22Rv1 (cell line): ENCODE measurements around the gene TNFAIP3.

Experiments used
- H3K27ac ChIP-seq: fragments of 450-650 bp; 2 replicates; pipeline ENCODE4 v1.5.1; 2017
- CTCF ChIP-seq: fragments of 450-650 bp; IDR thresholded peaks from 2 replicates; pipeline ENCODE4 v1.5.1; 2017; ENCODE audit warnings: mild to moderate bottlenecking
- ZFX ChIP-seq: fragments of 450-650 bp; IDR thresholded peaks from 2 replicates; pipeline ENCODE4 v1.6.1; 2017; ENCODE audit warnings: antibody characterized with exemption, borderline replicate concordance

TNFAIP3 gene

GRCh38 chr6:137876547-137876946 is 9.5 kb downstream of the TNFAIP3 start:
- TF ChIP-seq CTCF (no peak), ZFX (no peak)
- H3K27ac ChIP-seq: no peak overlapping the region

DNA sequence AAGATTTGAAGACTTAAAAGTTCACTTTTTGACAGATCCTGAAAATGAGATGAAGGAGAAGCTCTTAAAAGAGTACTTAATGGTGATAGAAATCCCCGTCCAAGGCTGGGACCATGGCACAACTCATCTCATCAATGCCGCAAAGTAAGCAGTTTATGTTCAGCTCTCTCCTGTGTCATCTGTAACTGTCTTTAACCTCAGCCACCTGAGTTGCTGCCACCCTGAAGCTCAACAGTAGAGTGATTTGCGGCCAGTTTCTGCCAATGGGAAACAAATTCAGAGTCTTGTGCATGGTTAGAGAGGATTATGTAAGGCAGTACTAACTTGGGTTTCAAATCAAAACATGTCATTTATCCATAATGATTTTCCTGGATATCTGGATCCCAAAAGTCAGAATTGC is 10.1 kb downstream of the TNFAIP3 start:
- TF ChIP-seq ZFX (no peak), CTCF (no peak)
- no peak overlapping the region for H3K27ac ChIP-seq

DNA sequence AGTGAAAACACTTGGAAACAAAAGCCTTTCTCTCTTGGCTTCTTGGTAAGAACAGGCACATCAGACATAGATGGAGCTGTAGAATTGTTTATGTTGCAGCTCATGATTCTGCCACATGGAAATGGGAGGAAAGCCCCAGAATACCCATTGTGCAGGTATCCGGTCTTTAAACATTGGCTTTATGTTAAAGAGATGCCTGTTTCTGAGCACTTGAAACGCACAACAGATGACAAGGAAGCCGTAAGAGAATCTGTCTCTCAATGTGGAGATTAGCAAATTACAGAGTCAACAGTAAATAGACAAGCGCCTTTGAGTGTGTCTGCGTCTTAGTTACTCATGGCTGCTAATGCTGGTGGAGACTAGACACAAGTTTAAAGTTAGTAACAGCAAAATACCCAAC is 10.5 kb downstream of the TNFAIP3 start:
- H3K27ac ChIP-seq: no peak overlapping the region
- TF ChIP-seq ZFX: no peak
- no peak for TF ChIP-seq CTCF

GRCh38 chr6:137878029-137878428 is 11.0 kb downstream of the TNFAIP3 start:
- H3K27ac ChIP-seq: no peak overlapping the region

DNA sequence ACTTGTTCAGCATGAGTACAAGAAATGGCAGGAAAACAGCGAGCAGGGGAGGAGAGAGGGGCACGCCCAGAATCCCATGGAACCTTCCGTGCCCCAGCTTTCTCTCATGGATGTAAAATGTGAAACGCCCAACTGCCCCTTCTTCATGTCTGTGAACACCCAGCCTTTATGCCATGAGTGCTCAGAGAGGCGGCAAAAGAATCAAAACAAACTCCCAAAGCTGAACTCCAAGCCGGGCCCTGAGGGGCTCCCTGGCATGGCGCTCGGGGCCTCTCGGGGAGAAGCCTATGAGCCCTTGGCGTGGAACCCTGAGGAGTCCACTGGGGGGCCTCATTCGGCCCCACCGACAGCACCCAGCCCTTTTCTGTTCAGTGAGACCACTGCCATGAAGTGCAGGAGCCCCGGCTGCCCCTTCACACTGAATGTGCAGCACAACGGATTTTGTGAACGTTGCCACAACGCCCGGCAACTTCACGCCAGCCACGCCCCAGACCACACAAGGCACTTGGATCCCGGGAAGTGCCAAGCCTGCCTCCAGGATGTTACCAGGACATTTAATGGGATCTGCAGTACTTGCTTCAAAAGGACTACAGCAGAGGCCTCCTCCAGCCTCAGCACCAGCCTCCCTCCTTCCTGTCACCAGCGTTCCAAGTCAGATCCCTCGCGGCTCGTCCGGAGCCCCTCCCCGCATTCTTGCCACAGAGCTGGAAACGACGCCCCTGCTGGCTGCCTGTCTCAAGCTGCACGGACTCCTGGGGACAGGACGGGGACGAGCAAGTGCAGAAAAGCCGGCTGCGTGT is 11.6 kb downstream of the TNFAIP3 start:
- TF ChIP-seq ZFX (no peak), CTCF (no peak)
- H3K27ac ChIP-seq: no peak overlapping the region

More at GRCh38 chr6:137878029-137878428, 11.0 kb downstream of the TNFAIP3 start:
- TF ChIP-seq ZFX (no peak), CTCF (no peak)

GRCh38 chr6:137879299-137879698 is 12.2 kb downstream of the TNFAIP3 start:
- H3K27ac ChIP-seq: no peak overlapping the region
- TF ChIP-seq CTCF (no peak), ZFX (no peak)

GRCh38 chr6:137879885-137880745 is 13.1 kb downstream of the TNFAIP3 start:
- TF ChIP-seq CTCF (no peak), ZFX (no peak)

More at GRCh38 chr6:137879885-137880745, 13.1 kb downstream of the TNFAIP3 start:
- H3K27ac ChIP-seq: no peak overlapping the region
